ENCODE data around the gene SRGAP1. TPM values are rescaled to one million over a fixed set of nuclear protein-coding genes. Genes with fewer than 3 reads are reported as not detected.
A peak's percentile ranks its signal among the peaks of the same experiment; 100 is the strongest.

SRGAP1 gene
- polyA plus RNA-seq, 3 donors, result 20.6 to 23.9 (median 23.2) TPM

DNA sequence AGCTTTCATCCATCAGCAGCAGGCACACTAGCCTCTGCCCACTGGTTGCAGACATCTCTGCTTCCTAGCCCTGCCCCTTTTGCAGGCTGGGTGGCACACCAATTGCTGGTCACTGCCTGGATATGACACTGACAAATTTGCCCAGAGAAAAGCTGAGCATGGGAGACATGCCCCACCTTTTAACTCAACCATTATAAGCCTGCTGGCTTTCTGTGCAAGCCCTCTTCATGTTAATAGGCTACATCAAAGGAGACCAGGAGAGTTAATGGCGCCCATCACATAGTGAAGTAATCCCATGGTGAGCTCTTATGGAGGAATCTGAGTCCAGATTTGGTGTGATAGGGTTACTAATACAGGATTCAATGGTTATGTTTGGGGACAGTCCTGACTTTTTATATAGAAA lies 238.4 kb downstream of the SRGAP1 start:
- DNase-seq (ENCODE audit: extremely low read depth in 1 of 11, low read depth in 9 of 11, low spot score in 4 of 11), result no peak

DNA sequence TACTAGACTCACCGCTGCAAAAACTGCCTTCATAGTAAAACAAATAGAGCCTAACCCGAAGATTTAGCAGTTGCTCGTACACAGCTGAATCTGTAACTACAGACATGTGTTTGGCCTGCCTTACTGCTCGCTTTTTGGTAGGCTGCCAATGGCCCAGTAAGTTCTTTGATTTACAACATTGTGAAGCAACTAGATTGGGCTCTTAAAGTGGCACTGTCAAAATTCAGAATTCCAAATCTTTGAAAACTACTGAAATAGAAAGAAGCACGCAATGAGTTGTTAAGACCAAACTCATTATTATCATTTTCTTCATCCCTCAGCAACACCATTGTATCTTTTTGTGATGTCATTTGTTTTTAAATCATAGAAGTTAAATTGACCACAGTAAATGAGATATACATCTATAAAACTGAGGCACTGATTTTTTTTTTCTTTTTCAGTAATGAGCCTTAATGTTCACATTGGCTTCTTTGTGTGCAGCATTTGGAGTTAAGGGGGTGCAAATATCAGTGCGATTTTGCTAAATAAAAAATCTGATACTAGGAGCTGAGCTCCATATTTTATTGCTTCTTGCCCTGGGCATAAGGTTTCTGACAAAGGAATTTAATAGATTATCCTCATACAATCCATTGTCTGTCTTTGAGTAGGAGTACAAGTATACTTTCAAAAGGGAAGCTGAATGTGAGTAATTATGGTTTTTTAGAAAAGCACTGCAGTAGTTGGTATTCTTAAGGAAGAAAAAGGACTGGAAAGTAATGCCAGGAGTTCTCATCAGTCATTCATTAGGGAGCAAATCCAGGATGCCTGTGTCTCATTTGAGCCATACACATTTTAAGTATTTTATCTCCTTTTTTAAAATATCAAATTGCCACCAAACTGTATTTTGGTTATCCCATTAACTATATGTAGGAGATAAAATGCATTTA lies 239.0 kb downstream of the SRGAP1 start:
- peak; percentile 43 to 75 (median 61) for DNase-seq (ENCODE audit: extremely low read depth in 1 of 11, low read depth in 9 of 11, low spot score in 4 of 11)

DNA sequence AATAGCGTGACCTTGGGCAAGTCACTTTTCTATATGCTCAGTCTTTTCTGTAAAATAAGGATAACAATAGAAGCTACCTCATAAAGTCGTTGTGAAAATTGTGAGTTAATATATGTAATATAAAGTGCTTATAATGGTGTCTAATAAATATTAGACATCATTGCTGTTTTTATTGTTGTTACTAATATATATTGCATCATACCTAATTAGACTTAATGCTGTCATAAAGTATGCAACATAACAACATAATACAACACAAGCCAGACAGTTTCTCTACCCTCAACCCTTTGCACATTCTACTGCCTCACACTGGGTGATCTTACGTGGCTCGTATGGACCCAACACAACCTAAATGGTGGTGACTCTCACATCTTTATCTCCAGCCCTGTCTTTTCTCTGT lies 240.7 kb downstream of the SRGAP1 start:
- no peak for DNase-seq (ENCODE audit: extremely low read depth in 1 of 11, low read depth in 9 of 11, low spot score in 4 of 11)

DNA sequence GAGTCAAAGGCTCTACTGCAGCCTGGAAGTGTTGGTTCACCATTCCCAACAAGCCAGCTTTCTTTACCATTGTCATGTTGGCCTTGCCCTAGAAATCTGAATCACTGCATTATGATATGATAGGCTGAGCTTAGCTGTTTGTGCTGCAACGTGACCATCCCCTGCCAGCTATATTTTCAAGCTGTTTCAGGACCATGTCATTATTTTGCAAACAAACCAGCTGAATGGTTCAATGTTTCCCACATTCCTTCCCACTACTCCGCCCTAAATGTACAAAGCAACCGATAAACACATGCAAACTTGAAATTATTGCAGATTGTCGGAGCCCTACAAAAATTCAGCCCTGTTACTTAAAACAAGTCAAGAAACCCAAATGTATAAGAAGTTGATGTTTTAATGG lies 241.5 kb downstream of the SRGAP1 start:
- no peak for DNase-seq (ENCODE audit: extremely low read depth in 1 of 11, low read depth in 9 of 11, low spot score in 4 of 11)

DNA sequence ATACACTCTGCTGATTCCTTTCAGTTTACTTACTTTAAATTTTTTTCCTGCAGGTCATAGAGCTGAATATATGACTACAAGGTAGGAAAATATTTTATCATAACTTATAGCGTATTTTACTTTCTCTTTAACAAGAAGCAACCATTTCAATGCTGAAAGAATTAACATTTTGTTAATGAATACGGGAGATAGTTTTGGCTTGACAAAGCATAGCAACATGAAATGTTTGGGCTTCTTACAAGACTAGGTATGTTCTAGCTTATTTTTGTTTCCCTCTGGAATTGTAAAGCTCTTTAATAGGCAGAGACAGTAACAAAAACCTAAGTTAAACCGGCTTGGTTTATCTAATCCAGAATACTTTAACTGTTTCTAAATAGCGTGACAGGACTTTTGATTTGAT lies 242.4 kb downstream of the SRGAP1 start:
- DNase-seq (ENCODE audit: extremely low read depth in 1 of 11, low read depth in 9 of 11, low spot score in 4 of 11), result no peak

DNA sequence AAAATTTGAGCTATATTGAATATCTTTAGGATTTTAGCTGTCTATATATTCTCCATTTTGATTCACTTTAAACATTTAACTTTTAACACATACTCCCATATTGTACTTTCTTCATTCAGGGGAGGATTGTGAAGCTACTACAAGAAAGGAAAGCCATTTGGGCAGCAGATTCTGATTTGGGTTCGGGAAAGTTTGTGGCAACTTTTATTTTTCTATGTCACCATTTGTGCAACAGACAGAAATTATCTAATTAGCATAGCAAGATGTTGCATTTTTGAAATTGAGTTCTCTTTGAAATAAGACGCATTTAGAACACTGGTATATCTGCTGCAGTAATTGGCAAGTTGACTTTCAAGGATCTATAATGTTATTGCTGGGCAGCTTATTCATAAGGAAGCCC lies 243.3 kb downstream of the SRGAP1 start:
- no peak for DNase-seq (ENCODE audit: extremely low read depth in 1 of 11, low read depth in 9 of 11, low spot score in 4 of 11)

DNA sequence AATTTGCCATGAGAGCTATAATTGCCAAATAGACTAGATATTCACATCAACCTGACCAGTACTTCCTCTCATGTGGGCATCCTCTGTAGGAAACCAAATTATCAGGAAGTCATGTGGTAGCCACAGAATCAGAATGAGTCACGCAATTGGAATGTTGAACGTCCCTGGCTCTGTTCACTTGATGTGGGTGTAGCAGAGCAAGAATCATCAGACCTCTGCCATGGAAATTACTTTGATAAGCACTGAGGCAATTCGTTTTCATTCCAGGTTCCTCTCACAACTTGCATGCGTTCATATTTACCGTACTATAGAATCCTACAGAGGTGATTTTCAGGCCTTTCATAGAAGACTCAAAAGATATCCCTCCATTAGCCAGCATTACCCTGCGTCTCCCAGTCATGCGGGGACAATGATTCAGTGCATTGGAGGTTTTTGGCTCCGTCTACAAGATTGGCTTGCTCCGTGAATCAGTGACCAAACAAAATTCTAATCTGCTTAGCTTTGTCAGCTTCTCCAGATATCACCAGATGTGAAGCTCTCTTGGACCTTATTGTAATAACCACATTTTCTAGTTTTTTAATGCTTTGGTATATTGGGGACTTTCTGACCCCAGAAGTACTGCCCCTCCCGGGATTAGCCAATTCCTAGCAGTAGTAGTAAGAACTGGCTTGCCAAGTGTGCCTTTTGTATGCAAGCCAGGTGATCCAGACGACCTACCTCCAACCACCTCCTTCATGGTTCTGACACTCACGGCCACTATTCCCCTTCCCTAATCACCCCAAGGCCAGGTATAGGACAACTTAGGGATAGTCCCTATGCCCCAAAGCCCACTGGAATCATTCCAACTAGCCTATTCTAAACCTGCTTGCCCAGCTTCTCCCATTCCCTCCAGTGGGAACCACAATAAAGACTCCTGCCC lies 244.2 kb downstream of the SRGAP1 start:
- peak in 1 of 11 donors; percentile 40 for DNase-seq (ENCODE audit: extremely low read depth in 1 of 11, low read depth in 9 of 11, low spot score in 4 of 11)

DNA sequence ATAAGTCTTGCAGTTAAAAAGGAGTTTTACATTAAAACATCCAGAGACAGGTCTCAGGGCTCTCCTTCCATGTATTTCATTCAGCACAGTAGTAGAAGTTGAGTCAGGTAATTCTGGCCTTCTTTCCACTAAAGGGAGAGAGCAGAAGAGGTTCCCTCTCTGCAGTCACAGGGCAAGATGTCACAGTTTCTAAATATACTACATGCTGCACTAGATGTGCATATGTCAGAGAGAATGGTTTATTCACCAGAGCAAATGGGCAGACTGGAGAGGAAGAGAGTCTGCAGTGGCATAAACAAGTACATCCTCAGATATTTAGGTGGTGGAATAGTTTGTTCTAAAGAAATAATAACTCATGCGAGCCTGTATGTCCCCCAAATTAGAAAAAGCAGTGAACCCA lies 245.5 kb downstream of the SRGAP1 start:
- no peak for DNase-seq (ENCODE audit: extremely low read depth in 1 of 11, low read depth in 9 of 11, low spot score in 4 of 11)

DNA sequence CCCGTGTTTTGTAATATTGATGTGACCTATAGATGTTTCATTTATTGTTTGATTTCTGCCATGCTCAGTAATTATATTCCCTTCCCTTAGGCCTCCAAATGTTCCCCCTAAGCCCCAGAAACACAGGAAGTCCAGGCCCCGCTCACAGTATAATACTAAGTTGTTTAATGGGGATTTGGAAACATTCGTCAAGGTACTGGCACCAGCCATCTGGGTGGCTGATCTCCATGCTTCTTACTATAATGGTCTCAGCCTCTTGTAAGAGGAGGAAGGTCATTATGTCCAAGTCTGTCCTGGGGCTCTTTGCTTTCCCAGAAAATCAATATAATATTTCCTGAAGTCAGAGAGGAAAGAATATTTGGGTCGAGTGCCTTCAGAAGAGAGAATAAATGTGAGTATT lies 246.7 kb downstream of the SRGAP1 start:
- DNase-seq (ENCODE audit: extremely low read depth in 1 of 11, low read depth in 9 of 11, low spot score in 4 of 11), result no peak

DNA sequence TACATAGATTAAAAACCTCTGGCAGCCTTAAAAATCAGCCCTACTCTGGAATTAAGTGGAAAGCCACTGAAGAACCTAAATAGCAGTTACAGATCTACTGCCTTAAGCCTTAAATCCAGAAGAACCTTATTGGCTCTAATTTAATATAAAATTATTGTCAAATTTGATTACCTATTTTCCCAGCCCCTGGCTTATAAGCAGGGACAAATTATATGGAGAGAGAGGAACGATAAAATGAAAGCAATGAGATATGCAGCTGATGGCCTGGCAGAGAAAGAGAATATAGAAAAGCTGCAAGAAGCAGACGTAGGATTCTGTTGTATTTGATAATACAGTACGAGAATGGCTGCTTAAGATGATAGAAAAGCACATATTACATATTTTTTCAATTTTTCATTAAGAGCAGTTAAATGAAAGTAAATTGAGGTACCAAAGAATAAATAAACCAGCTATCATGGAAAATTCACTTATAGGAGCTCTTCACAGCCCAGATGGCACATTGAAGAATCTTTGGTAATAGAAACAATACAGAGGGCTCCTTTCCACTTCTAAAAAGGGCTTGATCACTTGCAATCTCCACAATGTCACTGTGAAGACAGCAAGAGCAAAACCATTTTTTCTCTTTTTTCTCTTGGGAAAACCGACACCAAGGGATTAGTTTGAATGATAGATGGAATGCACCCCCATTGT lies 248.2 kb downstream of the SRGAP1 start:
- no peak for DNase-seq (ENCODE audit: extremely low read depth in 1 of 11, low read depth in 9 of 11, low spot score in 4 of 11)

DNA sequence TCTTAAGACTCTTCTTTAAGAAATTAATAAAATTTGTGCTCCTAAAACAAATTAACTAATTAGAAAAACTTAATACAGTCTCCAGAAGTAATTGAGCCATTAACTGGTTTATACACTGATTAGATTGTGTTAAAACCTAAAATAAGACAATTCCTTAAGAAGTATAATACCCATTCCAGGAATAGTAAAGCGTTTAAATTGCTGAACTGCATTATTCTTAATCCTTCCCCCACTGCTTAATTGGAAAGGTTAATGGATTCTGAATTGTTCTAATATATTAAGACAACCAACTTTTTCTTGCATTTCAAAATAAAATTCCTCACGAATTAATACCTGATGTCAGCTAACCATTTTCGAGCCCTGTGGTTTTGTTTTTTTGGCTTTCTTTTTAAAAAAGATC lies 249.2 kb downstream of the SRGAP1 start:
- DNase-seq (ENCODE audit: extremely low read depth in 1 of 11, low read depth in 9 of 11, low spot score in 4 of 11), result no peak

DNA sequence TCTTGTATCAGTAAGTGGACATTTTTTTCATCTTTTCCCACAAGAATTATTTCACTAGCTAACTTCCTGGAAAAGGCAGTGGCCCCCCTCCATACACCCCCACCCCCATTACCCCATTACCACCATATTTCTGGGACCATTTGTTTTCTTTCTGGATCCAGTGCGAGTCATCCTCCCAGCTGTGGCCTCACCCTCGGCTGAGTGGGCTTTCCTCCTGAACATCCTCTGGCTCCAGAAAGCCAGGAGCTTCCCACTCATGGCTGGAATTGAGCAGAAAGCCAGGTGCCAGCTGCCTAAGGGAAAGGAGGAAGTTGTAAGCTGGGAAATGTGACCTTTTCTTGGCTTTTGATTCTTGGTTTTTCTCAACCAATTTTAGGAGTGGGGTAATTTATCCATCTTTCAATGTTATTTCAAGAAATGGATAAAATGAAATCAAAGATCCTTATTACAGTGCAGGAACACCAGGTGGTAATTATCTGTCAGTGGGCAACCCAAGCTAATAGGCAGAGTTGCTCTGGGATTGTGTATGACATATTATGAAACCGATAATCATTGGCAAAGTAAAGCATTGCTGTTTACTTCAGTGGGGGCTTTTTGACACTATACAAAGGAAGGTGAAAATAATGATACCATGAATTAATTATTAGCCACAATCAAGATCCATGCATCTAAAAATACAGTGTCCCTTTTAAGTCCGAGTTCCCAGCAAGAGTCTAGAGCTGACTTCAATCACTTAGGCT lies 253.0 kb downstream of the SRGAP1 start:
- DNase-seq (ENCODE audit: extremely low read depth in 1 of 11, low read depth in 9 of 11, low spot score in 4 of 11), result no peak

DNA sequence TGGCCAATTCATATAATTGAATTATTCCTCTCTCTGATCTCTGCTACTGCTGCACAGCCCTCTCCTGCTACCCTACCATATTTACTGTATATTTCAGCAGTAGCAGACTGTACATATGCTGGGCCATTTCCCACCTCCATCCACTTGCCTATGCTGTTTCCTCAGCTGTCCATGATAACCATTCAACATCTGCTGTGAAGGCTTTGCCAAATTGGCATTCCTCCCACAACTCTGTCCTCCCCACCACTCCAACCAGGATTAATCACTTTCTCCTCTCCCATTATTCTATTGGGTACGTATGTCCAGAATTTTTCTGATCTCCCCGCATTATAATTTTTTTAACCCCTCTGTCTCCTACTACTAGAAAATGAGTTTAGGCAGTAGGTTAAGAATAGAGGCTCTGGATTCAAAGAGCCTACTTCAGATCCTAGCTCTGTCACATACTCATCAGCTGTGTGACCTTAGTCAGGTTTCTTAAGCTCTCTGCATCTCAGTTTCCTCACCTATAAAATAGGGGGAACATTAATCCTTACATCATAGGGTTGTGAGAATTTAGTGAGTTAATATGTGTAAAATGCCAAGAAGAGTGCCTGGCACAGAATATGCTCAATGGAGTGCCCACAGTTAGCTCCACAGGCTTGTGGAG lies 254.3 kb downstream of the SRGAP1 start:
- no peak for DNase-seq (ENCODE audit: extremely low read depth in 1 of 11, low read depth in 9 of 11, low spot score in 4 of 11)

DNA sequence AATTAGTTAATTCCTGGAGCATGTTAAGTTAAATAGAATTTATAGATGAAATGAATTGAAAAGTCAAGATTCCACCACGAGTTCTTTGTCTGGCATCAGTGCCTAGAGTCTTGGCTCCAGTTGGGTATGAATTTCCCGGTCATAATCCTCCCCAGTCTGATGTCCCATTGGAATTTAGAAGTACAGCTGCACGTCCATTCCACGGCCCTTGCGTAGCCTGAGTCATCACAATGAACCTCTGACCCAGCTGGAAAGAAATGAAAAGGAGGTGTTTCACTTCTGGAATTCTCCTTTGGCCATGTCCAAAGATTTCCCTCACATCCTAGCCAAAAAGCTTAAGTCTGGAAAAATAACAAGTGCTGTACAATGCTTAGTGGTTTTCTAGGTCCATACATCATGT lies 254.9 kb downstream of the SRGAP1 start:
- no peak for DNase-seq (ENCODE audit: extremely low read depth in 1 of 11, low read depth in 9 of 11, low spot score in 4 of 11)

DNA sequence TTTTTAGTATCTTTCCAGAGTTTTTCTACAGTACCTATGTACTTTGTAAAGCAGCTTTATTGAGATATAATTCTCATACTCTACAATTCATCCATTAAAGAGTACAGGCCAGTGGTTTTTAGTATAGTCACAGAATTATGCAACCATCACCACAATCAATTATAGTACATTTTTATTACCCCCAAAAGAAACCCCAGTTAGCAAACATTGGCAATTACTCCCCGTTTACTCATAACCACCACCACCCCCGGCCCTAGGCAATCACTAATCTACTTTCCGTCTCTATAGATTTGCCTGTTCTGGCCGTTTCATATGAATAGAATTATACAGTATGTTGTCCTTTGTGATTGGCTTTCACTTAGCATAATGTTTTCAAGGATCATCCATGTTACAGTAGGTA lies 257.8 kb downstream of the SRGAP1 start:
- no peak for DNase-seq (ENCODE audit: extremely low read depth in 1 of 11, low read depth in 9 of 11, low spot score in 4 of 11)

DNA sequence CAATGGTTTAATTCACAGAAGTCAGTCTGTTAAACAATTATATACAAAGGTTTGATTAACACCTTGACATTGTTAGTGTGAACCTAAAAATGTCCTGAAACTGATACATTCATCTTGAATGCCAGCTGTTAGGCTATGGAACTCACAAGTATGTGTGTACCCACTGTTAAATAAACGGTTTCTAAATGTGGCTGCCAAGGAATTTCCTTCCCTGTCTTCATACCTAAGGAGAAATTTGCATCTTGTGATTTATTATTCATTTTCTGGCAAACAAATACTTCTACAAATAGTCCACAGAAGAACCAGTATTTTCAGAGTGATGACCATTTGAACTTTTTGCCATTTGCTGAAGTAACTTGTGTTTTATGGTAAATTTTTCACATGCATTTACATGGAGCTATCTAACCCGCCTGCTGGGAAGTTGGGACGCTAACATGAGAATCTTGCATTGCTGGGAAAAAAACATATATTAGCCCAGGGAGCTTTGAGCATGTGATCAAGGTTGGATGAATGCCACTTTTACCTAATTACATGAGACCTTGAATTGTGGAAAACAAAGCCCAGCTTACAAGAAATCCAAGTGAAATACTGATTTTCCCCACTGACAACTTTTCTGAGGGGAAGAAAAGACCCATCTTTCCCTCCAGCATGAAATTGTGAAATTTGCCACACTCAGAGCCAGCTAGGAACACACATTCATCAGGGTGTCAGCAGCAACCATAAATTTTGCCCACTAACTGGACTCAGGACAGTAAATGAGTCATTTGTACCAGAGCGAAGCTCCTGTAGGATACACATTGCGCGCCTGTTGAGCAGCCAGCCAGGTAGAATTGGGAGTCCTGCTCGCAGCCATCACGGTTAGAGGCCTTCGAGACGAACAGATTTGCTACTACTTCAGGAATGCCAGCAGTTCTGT lies 259.6 kb downstream of the SRGAP1 start:
- no peak for DNase-seq (ENCODE audit: extremely low read depth in 1 of 11, low read depth in 9 of 11, low spot score in 4 of 11)

DNA sequence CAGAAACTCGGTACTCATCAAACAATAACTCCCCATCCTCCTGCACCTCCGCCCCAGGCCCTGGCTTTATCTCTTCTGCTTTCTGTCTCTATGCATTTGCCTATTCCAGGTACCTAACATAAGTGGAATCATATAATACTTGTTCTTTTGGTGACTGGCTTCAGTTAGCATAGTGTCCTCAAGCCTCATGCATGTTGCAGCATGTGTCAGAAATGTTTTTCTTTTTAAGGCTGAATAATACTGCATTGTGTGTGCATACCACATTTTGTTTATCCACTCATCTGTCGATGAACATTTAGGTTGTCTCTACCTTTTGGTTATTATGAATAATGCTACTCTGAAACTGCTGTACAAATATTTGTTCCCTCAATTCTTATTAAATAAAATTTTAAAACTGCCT lies 260.5 kb downstream of the SRGAP1 start:
- no peak for DNase-seq (ENCODE audit: extremely low read depth in 1 of 11, low read depth in 9 of 11, low spot score in 4 of 11)

Data from renal cortex interstitium (tissue), 11 donors.